ENCODE results near the gene UBAP2. TPM values are rescaled to one million over a fixed set of nuclear protein-coding genes. Genes with fewer than 3 reads are reported as not detected.
A peak's percentile ranks its signal among the peaks of the same experiment; 100 is the strongest.
"Not testable (repeated sequence)": the region's sequence is repeated elsewhere in the genome, so short reads cannot be mapped to it uniquely, and the experiment has no call there.

UBAP2 gene
- total RNA-seq, 1 experiment from 2014 or later = 60.8 TPM

GRCh38 chr9:34025062-34025461 lies 23.6 kb downstream of the UBAP2 start:
- no peak overlapping the region for H4K91ac ChIP-seq (ENCODE audit: insufficient read length, low read depth, low read length)
- H3K9ac ChIP-seq (ENCODE audit: extremely low read depth, insufficient read length, low read length) = no peak overlapping the region
- no peak overlapping the region for H2AK5ac ChIP-seq (ENCODE audit: insufficient read length, low read length)
- H3K79me2 ChIP-seq (ENCODE audit: insufficient read depth, low read length) = peaks cover 30% of the 10 kb centered on the region; the same call in 1 of the 2 replicates
- H3K14ac ChIP-seq (ENCODE audit: insufficient read depth, low read length) = no peak overlapping the region
- H2BK120ac ChIP-seq (ENCODE audit: low read depth, low read length, poor library complexity, severe bottlenecking) = no peak overlapping the region
- no peak overlapping the region for H2BK5ac ChIP-seq (ENCODE audit: insufficient read length, low read length)
- no peak for DNase-seq
- Mint-ChIP-seq H3K27me3 (ENCODE audit: low read depth) (no peaks in the 10 kb centered on the region), H3K4me1 (no peaks in the 10 kb centered on the region), H3K9me3 (no peaks in the 10 kb centered on the region; a peak in 1 of 5 replicates), H3K27ac (peak overlapping the region in 1 of 3 experiments; percentile 30; a peak in 3 of 7 replicates), H3K36me3 (ENCODE audit: insufficient read depth in 1 of 3, low read depth in 3 of 3) (peaks cover 0 to 6% (median 6%) of the 10 kb centered on the region in 3 experiments; a peak in 3 of 7 replicates), H3K4me3 (no peak overlapping the region)
- H2BK20ac ChIP-seq (ENCODE audit: low read depth, low read length, poor library complexity, severe bottlenecking) = no peak overlapping the region
- no peak overlapping the region for H4K5ac ChIP-seq (ENCODE audit: insufficient read length, low read depth, low read length)
- no peaks in the 10 kb centered on the region for H3K27me3 ChIP-seq (ENCODE audit: insufficient read depth, low read length)
- no peak overlapping the region for H3K56ac ChIP-seq (ENCODE audit: insufficient read length, low read depth, low read length)
- no peak overlapping the region for H3K27ac ChIP-seq (ENCODE audit: insufficient read length, low read depth, low read length)
- H2BK12ac ChIP-seq (ENCODE audit: insufficient read length, low read depth, low read length) = no peak overlapping the region
- no peak overlapping the region for H3T11ph ChIP-seq (ENCODE audit: low read length)
- H3K4me1 ChIP-seq (ENCODE audit: insufficient read depth, low read length) = no peaks in the 10 kb centered on the region
- no peak overlapping the region for H2BK15ac ChIP-seq (ENCODE audit: low read depth, low read length)
- no peak overlapping the region for H2AFZ ChIP-seq (ENCODE audit: low read length)
- H4K8ac ChIP-seq (replicated peaks; ENCODE audit: insufficient read length, low read depth, low read length) = no peak overlapping the region
- no peaks in the 10 kb centered on the region for H3K9me3 ChIP-seq (ENCODE audit: control insufficient read depth, low read depth, low read length)
- no peak overlapping the region for H3K4me2 ChIP-seq (ENCODE audit: insufficient read depth, insufficient read length, low read length)
- peaks cover 9% of the 10 kb centered on the region for H3K79me1 ChIP-seq (ENCODE audit: insufficient read depth, low read depth, low read length, poor library complexity, severe bottlenecking)
- no CpG with 5 or more reads among the region's 1 CpG for WGBS (ENCODE audit: extremely low coverage, insufficient read length, low lambda C conversion rate)
- H3K23ac ChIP-seq (ENCODE audit: insufficient read length, low read depth, low read length) = no peak overlapping the region
- H4K20me1 ChIP-seq (ENCODE audit: control insufficient read depth, insufficient read depth, insufficient read length) = no peaks in the 10 kb centered on the region
- TF ChIP-seq, protein P1, sequence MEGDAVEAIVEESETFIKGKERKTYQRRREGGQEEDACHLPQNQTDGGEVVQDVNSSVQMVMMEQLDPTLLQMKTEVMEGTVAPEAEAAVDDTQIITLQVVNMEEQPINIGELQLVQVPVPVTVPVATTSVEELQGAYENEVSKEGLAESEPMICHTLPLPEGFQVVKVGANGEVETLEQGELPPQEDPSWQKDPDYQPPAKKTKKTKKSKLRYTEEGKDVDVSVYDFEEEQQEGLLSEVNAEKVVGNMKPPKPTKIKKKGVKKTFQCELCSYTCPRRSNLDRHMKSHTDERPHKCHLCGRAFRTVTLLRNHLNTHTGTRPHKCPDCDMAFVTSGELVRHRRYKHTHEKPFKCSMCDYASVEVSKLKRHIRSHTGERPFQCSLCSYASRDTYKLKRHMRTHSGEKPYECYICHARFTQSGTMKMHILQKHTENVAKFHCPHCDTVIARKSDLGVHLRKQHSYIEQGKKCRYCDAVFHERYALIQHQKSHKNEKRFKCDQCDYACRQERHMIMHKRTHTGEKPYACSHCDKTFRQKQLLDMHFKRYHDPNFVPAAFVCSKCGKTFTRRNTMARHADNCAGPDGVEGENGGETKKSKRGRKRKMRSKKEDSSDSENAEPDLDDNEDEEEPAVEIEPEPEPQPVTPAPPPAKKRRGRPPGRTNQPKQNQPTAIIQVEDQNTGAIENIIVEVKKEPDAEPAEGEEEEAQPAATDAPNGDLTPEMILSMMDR (conservative IDR thresholded peaks at IDR 0.05) = no peak
- H3K18ac ChIP-seq (ENCODE audit: insufficient read length, low read depth, low read length) = no peak overlapping the region
- H3K4ac ChIP-seq (ENCODE audit: low read depth, low read length) = no peak overlapping the region
- no peaks in the 10 kb centered on the region for H3K23me2 ChIP-seq (ENCODE audit: insufficient read length, low read depth, low read length, poor library complexity, severe bottlenecking)

DNA sequence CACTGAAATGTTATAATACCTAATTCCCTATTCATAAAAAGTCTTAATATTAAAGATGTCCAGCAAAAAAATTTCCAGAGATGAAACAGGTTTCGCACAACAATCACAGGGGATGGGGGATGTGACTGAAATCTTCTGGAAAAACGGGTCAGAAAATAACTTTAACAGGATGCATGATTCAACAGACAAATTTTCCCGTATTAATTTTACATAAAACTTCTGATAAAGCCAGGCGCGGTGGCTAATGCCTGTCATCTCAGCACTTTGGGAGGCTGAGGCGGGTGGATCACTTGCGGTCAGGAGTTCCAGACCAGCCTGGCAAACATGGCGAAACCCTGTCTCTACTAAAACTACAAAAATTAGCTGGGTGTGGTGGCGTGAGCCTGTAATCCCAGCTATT lies 24.2 kb downstream of the UBAP2 start:
- H3K27me3 ChIP-seq (ENCODE audit: insufficient read depth, low read length); H2BK5ac ChIP-seq (ENCODE audit: insufficient read length, low read length); H4K20me1 ChIP-seq (ENCODE audit: control insufficient read depth, insufficient read depth, insufficient read length); H3K79me1 ChIP-seq (ENCODE audit: insufficient read depth, low read depth, low read length, poor library complexity, severe bottlenecking); H2BK12ac ChIP-seq (ENCODE audit: insufficient read length, low read depth, low read length); H2BK120ac ChIP-seq (ENCODE audit: low read depth, low read length, poor library complexity, severe bottlenecking); H3T11ph ChIP-seq (ENCODE audit: low read length); H3K9me3 ChIP-seq (ENCODE audit: control insufficient read depth, low read depth, low read length); H3K4me1 Mint-ChIP-seq; H3K27ac Mint-ChIP-seq; H2BK20ac ChIP-seq (ENCODE audit: low read depth, low read length, poor library complexity, severe bottlenecking); H3K4me2 ChIP-seq (ENCODE audit: insufficient read depth, insufficient read length, low read length); H3K23ac ChIP-seq (ENCODE audit: insufficient read length, low read depth, low read length); DNase-seq; H3K4me1 ChIP-seq (ENCODE audit: insufficient read depth, low read length); H3K27me3 Mint-ChIP-seq (ENCODE audit: low read depth); H3K14ac ChIP-seq (ENCODE audit: insufficient read depth, low read length); H2BK15ac ChIP-seq (ENCODE audit: low read depth, low read length); H3K4me3 Mint-ChIP-seq; H2AK5ac ChIP-seq (ENCODE audit: insufficient read length, low read length); H3K9ac ChIP-seq (ENCODE audit: extremely low read depth, insufficient read length, low read length); H3K18ac ChIP-seq (ENCODE audit: insufficient read length, low read depth, low read length); H3K9me3 Mint-ChIP-seq; H2AFZ ChIP-seq (ENCODE audit: low read length); H4K91ac ChIP-seq (ENCODE audit: insufficient read length, low read depth, low read length); H3K36me3 Mint-ChIP-seq (ENCODE audit: insufficient read depth in 1 of 3, low read depth in 3 of 3); H4K5ac ChIP-seq (ENCODE audit: insufficient read length, low read depth, low read length); H3K56ac ChIP-seq (ENCODE audit: insufficient read length, low read depth, low read length); H3K4ac ChIP-seq (ENCODE audit: low read depth, low read length); H4K8ac ChIP-seq (replicated peaks; ENCODE audit: insufficient read length, low read depth, low read length); H3K23me2 ChIP-seq (ENCODE audit: insufficient read length, low read depth, low read length, poor library complexity, severe bottlenecking); H3K27ac ChIP-seq (ENCODE audit: insufficient read length, low read depth, low read length): not testable (repeated sequence)
- no CpG with 5 or more reads among the region's 9 CpGs for WGBS (ENCODE audit: extremely low coverage, insufficient read length, low lambda C conversion rate)
- peaks cover 31% of the 10 kb centered on the region; the same call in 1 of the 2 replicates for H3K79me2 ChIP-seq (ENCODE audit: insufficient read depth, low read length)

Measured in H9 (cell line).